ENCODE data around the gene SIM2. TPM values are rescaled to one million over a fixed set of nuclear protein-coding genes. Genes with fewer than 3 reads are reported as not detected.

Gene SIM2
- total and polyA plus RNA-seq, 4 donors: not detected

- 16 to 24% methylated on average over 18 of the region's 18 CpGs for WGBS, 2 donors
- ATAC-seq (ENCODE audit: low FRiP score): no peak
Observed at GRCh38 chr21:36691555-36692041, 7.3 kb upstream of the SIM2 start.

GRCh38 chr21:36692114-36692834 is 6.6 kb upstream of the SIM2 start:
- Histone ChIP-seq H3K4me1 (ENCODE audit: control insufficient read depth in 1 of 2, insufficient read depth in 2 of 2, low read length in 2 of 2) (no peaks in the 10 kb centered on the region), H3K4me3 (ENCODE audit: low read length in 2 of 2) (no peak overlapping the region), H3K27me3 (ENCODE audit: control insufficient read depth in 1 of 2, insufficient read depth in 2 of 2, low read length in 1 of 2) (no peaks in the 10 kb centered on the region), H3K36me3 (ENCODE audit: control insufficient read depth in 1 of 2, insufficient read depth in 2 of 2, low read length in 1 of 2) (no peaks in the 10 kb centered on the region), H3K9me3 (ENCODE audit: control insufficient read depth, low read length) (peaks cover 5% of the 10 kb centered on the region), H3K27ac (ENCODE audit: low read depth in 1 of 2, low read length in 2 of 2) (no peak overlapping the region)
- intact Hi-C loops (cut with DNase I): no loop called here
- no peak for ATAC-seq (ENCODE audit: low FRiP score)
- no peak for DNase-seq
- 10 to 15% methylated on average over 33 to 34 of the region's 34 CpGs for WGBS, 2 donors

More at GRCh38 chr21:36691555-36692041, 7.3 kb upstream of the SIM2 start:
- no peaks in the 10 kb centered on the region for H3K27me3 ChIP-seq (ENCODE audit: control insufficient read depth in 1 of 2, insufficient read depth in 2 of 2, low read length in 1 of 2)
- H3K36me3 ChIP-seq (ENCODE audit: control insufficient read depth in 1 of 2, insufficient read depth in 2 of 2, low read length in 1 of 2): no peaks in the 10 kb centered on the region
- H3K9me3 ChIP-seq (ENCODE audit: control insufficient read depth, low read length): peaks cover 6% of the 10 kb centered on the region
- no peak for DNase-seq
- H3K4me1 ChIP-seq (ENCODE audit: control insufficient read depth in 1 of 2, insufficient read depth in 2 of 2, low read length in 2 of 2): no peaks in the 10 kb centered on the region
- intact Hi-C loops (cut with DNase I): no loop called here
- H3K4me3 ChIP-seq (ENCODE audit: low read length in 2 of 2): no peak overlapping the region
- H3K27ac ChIP-seq (ENCODE audit: low read depth in 1 of 2, low read length in 2 of 2): no peak overlapping the region

GRCh38 chr21:36692835-36693488 is 6.0 kb upstream of the SIM2 start:
- H3K27ac ChIP-seq (ENCODE audit: low read depth in 1 of 2, low read length in 2 of 2): no peak overlapping the region
- no peak overlapping the region for H3K4me3 ChIP-seq (ENCODE audit: low read length in 2 of 2)
- H3K27me3 ChIP-seq (ENCODE audit: control insufficient read depth in 1 of 2, insufficient read depth in 2 of 2, low read length in 1 of 2): no peaks in the 10 kb centered on the region
- DNase-seq: no peak
- H3K36me3 ChIP-seq (ENCODE audit: control insufficient read depth in 1 of 2, insufficient read depth in 2 of 2, low read length in 1 of 2): no peaks in the 10 kb centered on the region
- intact Hi-C loops (cut with DNase I): no loop called here
- ATAC-seq (ENCODE audit: low FRiP score): peak; percentile 4
- H3K9me3 ChIP-seq (ENCODE audit: control insufficient read depth, low read length): peaks cover 3% of the 10 kb centered on the region
- WGBS, 2 donors: 5 to 7% methylated on average over 50 to 57 of the region's 57 CpGs
- H3K4me1 ChIP-seq (ENCODE audit: control insufficient read depth in 1 of 2, insufficient read depth in 2 of 2, low read length in 2 of 2): no peaks in the 10 kb centered on the region

- 10 to 11% methylated on average over 40 of the region's 40 CpGs for WGBS, 2 donors
- intact Hi-C loops (cut with DNase I): no loop called here
- Histone ChIP-seq H3K4me1 (ENCODE audit: control insufficient read depth in 1 of 2, insufficient read depth in 2 of 2, low read length in 2 of 2) (no peaks in the 10 kb centered on the region), H3K27ac (ENCODE audit: low read depth in 1 of 2, low read length in 2 of 2) (no peak overlapping the region), H3K36me3 (ENCODE audit: control insufficient read depth in 1 of 2, insufficient read depth in 2 of 2, low read length in 1 of 2) (no peaks in the 10 kb centered on the region), H3K27me3 (ENCODE audit: control insufficient read depth in 1 of 2, insufficient read depth in 2 of 2, low read length in 1 of 2) (no peaks in the 10 kb centered on the region), H3K4me3 (ENCODE audit: low read length in 2 of 2) (no peak overlapping the region), H3K9me3 (ENCODE audit: control insufficient read depth, low read length) (peaks cover under 1% of the 10 kb centered on the region)
- DNase-seq (peak in 1 of 2 donors; percentile 37), ATAC-seq (ENCODE audit: low FRiP score) (no peak)
Observed at GRCh38 chr21:36693489-36694030, 5.4 kb upstream of the SIM2 start.

- no peak for DNase-seq
- WGBS, 2 donors: 12 to 14% methylated on average over 14 of the region's 14 CpGs
- Histone ChIP-seq H3K4me1 (ENCODE audit: control insufficient read depth in 1 of 2, insufficient read depth in 2 of 2, low read length in 2 of 2) (no peaks in the 10 kb centered on the region), H3K4me3 (ENCODE audit: low read length in 2 of 2) (no peak overlapping the region), H3K36me3 (ENCODE audit: control insufficient read depth in 1 of 2, insufficient read depth in 2 of 2, low read length in 1 of 2) (no peaks in the 10 kb centered on the region), H3K27me3 (ENCODE audit: control insufficient read depth in 1 of 2, insufficient read depth in 2 of 2, low read length in 1 of 2) (no peaks in the 10 kb centered on the region), H3K27ac (ENCODE audit: low read depth in 1 of 2, low read length in 2 of 2) (no peak overlapping the region), H3K9me3 (ENCODE audit: control insufficient read depth, low read length) (no peaks in the 10 kb centered on the region)
- intact Hi-C loops (cut with DNase I): no loop called here
- ATAC-seq (ENCODE audit: low FRiP score): no peak
Observed at GRCh38 chr21:36694031-36694515, 4.8 kb upstream of the SIM2 start.

- H3K4me1 ChIP-seq (ENCODE audit: control insufficient read depth in 1 of 2, insufficient read depth in 2 of 2, low read length in 2 of 2): no peaks in the 10 kb centered on the region
Observed at GRCh38 chr21:36694593-36695282, 4.2 kb upstream of the SIM2 start.

GRCh38 chr21:36695283-36695634 is 3.7 kb upstream of the SIM2 start:
- no peak overlapping the region for H3K4me3 ChIP-seq (ENCODE audit: low read length in 2 of 2)
- no peak for ATAC-seq (ENCODE audit: low FRiP score)

More at GRCh38 chr21:36694593-36695282, 4.2 kb upstream of the SIM2 start:
- Histone ChIP-seq H3K27me3 (ENCODE audit: control insufficient read depth in 1 of 2, insufficient read depth in 2 of 2, low read length in 1 of 2) (no peaks in the 10 kb centered on the region), H3K36me3 (ENCODE audit: control insufficient read depth in 1 of 2, insufficient read depth in 2 of 2, low read length in 1 of 2) (no peaks in the 10 kb centered on the region), H3K9me3 (ENCODE audit: control insufficient read depth, low read length) (no peaks in the 10 kb centered on the region), H3K27ac (ENCODE audit: low read depth in 1 of 2, low read length in 2 of 2) (no peak overlapping the region), H3K4me3 (ENCODE audit: low read length in 2 of 2) (no peak overlapping the region)
- ATAC-seq (ENCODE audit: low FRiP score) (no peak), DNase-seq (no peak)
- intact Hi-C loops (cut with DNase I): no loop called here
- WGBS, 2 donors: 13 to 17% methylated on average over 19 of the region's 19 CpGs

GRCh38 chr21:36695671-36696389 is 3.1 kb upstream of the SIM2 start:
- WGBS, 2 donors: 8 to 10% methylated on average over 44 of the region's 44 CpGs
- no peaks in the 10 kb centered on the region for H3K9me3 ChIP-seq (ENCODE audit: control insufficient read depth, low read length)
- DNase-seq (no peak), ATAC-seq (ENCODE audit: low FRiP score) (no peak)
- no peak overlapping the region for H3K4me3 ChIP-seq (ENCODE audit: low read length in 2 of 2)
- peaks cover 0 to 1% of the 10 kb centered on the region in 2 donors for H3K27me3 ChIP-seq (ENCODE audit: control insufficient read depth in 1 of 2, insufficient read depth in 2 of 2, low read length in 1 of 2)
- intact Hi-C loops (cut with DNase I): no loop called here
- no peaks in the 10 kb centered on the region for H3K36me3 ChIP-seq (ENCODE audit: control insufficient read depth in 1 of 2, insufficient read depth in 2 of 2, low read length in 1 of 2)
- no peaks in the 10 kb centered on the region for H3K4me1 ChIP-seq (ENCODE audit: control insufficient read depth in 1 of 2, insufficient read depth in 2 of 2, low read length in 2 of 2)
- no peak overlapping the region for H3K27ac ChIP-seq (ENCODE audit: low read depth in 1 of 2, low read length in 2 of 2)

More at GRCh38 chr21:36695283-36695634, 3.7 kb upstream of the SIM2 start:
- 38 to 39% methylated on average over 5 of the region's 5 CpGs for WGBS, 2 donors
- intact Hi-C loops (cut with DNase I): no loop called here
- Histone ChIP-seq H3K4me1 (ENCODE audit: control insufficient read depth in 1 of 2, insufficient read depth in 2 of 2, low read length in 2 of 2) (no peaks in the 10 kb centered on the region), H3K27me3 (ENCODE audit: control insufficient read depth in 1 of 2, insufficient read depth in 2 of 2, low read length in 1 of 2) (peaks cover 0 to 1% of the 10 kb centered on the region in 2 donors), H3K9me3 (ENCODE audit: control insufficient read depth, low read length) (no peaks in the 10 kb centered on the region), H3K36me3 (ENCODE audit: control insufficient read depth in 1 of 2, insufficient read depth in 2 of 2, low read length in 1 of 2) (no peaks in the 10 kb centered on the region), H3K27ac (ENCODE audit: low read depth in 1 of 2, low read length in 2 of 2) (no peak overlapping the region)
- no peak for DNase-seq
